Liver (tissue), 3 donors: ENCODE measurements around the gene HLCS.

Source experiments
- EGR1 ChIP-seq, 2 donors: IDR thresholded peaks; 2 replicates each; pipeline ENCODE4 v1.6.1; 2016 to 2018; ENCODE audit warnings: antibody characterized with exemption in 2 of 2, low read depth in 2 of 2
- GABPA ChIP-seq, 2 donors: IDR thresholded peaks in 1 of 2; conservative IDR thresholded peaks in 1 of 2; 2 replicates each; pipeline ENCODE4 v1.6.1; 2016; ENCODE audit warnings: antibody characterized with exemption in 2 of 2, mild to moderate bottlenecking in 1 of 2, moderate library complexity in 1 of 2
- HNF4A ChIP-seq, 2 donors: conservative IDR thresholded peaks; 2 replicates each; pipeline ENCODE4 v1.6.1; 2016; ENCODE audit warnings: antibody characterized with exemption in 2 of 2, mild to moderate bottlenecking in 2 of 2
- JUND ChIP-seq, 2 donors: IDR thresholded peaks; 2 replicates each; pipeline ENCODE4 v1.6.1; 2016; ENCODE audit warnings: antibody characterized with exemption in 2 of 2
- RAD21 ChIP-seq, 2 donors: IDR thresholded peaks; 2 replicates each; pipeline ENCODE4 v1.6.1; 2016; ENCODE audit warnings: antibody characterized with exemption in 2 of 2, mild to moderate bottlenecking in 2 of 2
- REST ChIP-seq: IDR thresholded peaks from 2 replicates; pipeline ENCODE4 v1.6.1; 2016; ENCODE audit warnings: antibody characterized with exemption, mild to moderate bottlenecking
- RXRA ChIP-seq, 2 donors: IDR thresholded peaks; 2 replicates each; pipeline ENCODE4 v1.6.1; 2017 to 2018; ENCODE audit warnings: antibody characterized with exemption in 2 of 2, mild to moderate bottlenecking in 1 of 2
- SP1 ChIP-seq: IDR thresholded peaks from 2 replicates; pipeline ENCODE4 v1.6.1; 2018; ENCODE audit warnings: antibody characterized with exemption, mild to moderate bottlenecking
- TAF1 ChIP-seq: conservative IDR thresholded peaks from 2 replicates; pipeline ENCODE4 v1.6.1; 2016; ENCODE audit warnings: antibody characterized with exemption, mild to moderate bottlenecking
- YY1 ChIP-seq: IDR thresholded peaks from 2 replicates; pipeline ENCODE4 v1.6.1; 2016; ENCODE audit warnings: antibody characterized with exemption, mild to moderate bottlenecking
- TF ChIP-seq, protein P1 (sequence below): fragments of 150-350 bp; IDR thresholded peaks from 2 replicates; pipeline ENCODE4 v1.5.1; 2017; ENCODE audit warnings: improper control_type of control experiment, low read depth, low read length; ENCODE audit not compliant: missing input control
- TF ChIP-seq, protein P2 (sequence below): IDR thresholded peaks from 2 replicates; pipeline ENCODE4 v1.6.1; 2016; ENCODE audit warnings: antibody characterized with exemption
- TF ChIP-seq, protein P3 (sequence below): IDR thresholded peaks from 2 replicates; pipeline ENCODE4 v1.6.1; 2016; ENCODE audit warnings: antibody characterized with exemption
- donor health status: healthy.
- donor health status: healthy.

DNA sequence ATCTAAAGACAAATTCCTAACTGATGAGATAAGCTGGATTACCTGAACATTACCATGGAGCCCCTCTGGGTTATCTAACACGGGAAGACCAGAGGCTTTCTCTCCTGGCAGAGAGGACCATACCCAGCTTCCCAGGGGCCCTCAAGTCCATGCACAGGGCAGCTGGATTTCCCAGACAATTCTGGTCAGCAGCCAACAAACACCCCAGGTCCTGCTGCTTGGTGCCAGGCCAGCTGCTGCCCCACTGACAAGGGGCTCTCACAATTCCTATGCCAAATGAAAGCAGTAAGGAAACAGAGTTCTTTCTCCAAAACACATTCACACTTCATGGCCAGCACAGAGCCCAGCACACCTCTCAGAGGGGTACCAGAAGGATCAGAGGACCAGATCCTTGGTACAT lies 114.2 kb downstream of the HLCS start:
- TF ChIP-seq YY1 (no peak), RAD21 (IDR thresholded peaks at IDR 0.05) (no peak), GABPA (IDR thresholded peaks at IDR 0.05 in 1 of 2, conservative IDR thresholded peaks at IDR 0.05 in 1 of 2) (no peak), JUND (IDR thresholded peaks at IDR 0.05) (no peak), TAF1 (no peak), EGR1 (IDR thresholded peaks at IDR 0.05; ENCODE audit: low read depth in 2 of 2) (no peak), REST (no peak), SP1 (no peak), HNF4A (conservative IDR thresholded peaks at IDR 0.05) (no peak), RXRA (IDR thresholded peaks at IDR 0.05) (no peak)
- TF ChIP-seq, protein P1, sequence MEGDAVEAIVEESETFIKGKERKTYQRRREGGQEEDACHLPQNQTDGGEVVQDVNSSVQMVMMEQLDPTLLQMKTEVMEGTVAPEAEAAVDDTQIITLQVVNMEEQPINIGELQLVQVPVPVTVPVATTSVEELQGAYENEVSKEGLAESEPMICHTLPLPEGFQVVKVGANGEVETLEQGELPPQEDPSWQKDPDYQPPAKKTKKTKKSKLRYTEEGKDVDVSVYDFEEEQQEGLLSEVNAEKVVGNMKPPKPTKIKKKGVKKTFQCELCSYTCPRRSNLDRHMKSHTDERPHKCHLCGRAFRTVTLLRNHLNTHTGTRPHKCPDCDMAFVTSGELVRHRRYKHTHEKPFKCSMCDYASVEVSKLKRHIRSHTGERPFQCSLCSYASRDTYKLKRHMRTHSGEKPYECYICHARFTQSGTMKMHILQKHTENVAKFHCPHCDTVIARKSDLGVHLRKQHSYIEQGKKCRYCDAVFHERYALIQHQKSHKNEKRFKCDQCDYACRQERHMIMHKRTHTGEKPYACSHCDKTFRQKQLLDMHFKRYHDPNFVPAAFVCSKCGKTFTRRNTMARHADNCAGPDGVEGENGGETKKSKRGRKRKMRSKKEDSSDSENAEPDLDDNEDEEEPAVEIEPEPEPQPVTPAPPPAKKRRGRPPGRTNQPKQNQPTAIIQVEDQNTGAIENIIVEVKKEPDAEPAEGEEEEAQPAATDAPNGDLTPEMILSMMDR = no peak
- TF ChIP-seq, protein P2, sequence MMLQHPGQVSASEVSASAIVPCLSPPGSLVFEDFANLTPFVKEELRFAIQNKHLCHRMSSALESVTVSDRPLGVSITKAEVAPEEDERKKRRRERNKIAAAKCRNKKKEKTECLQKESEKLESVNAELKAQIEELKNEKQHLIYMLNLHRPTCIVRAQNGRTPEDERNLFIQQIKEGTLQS = no peak
- TF ChIP-seq, protein P3, sequence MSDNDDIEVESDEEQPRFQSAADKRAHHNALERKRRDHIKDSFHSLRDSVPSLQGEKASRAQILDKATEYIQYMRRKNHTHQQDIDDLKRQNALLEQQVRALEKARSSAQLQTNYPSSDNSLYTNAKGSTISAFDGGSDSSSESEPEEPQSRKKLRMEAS = no peak
